ENCODE data around the gene PRPF31. TPM values are rescaled to one million over a fixed set of nuclear protein-coding genes. Genes with fewer than 3 reads are reported as not detected.
"Not testable (repeated sequence)": the region's sequence is repeated elsewhere in the genome, so short reads cannot be mapped to it uniquely, and the experiment has no call there.

PRPF31 gene
- total RNA-seq, 1 donor: 32.6 TPM

- DNase-seq (ENCODE audit: low read depth): no peak
- TF ChIP-seq CTCF (IDR thresholded peaks at IDR 0.05; ENCODE audit: insufficient read depth, low read length): no peak
- no peak overlapping the region for H3K4me3 ChIP-seq (ENCODE audit: low read depth, low read length)
Measured at GRCh38 chr19:54162884-54163283, 47.3 kb downstream of the PRPF31 start.

GRCh38 chr19:54164369-54165068, 49.0 kb downstream of the PRPF31 start:
- peak; percentile 27 for DNase-seq (ENCODE audit: low read depth)
- H3K4me3 ChIP-seq (ENCODE audit: low read depth, low read length): no peak overlapping the region
- TF ChIP-seq CTCF (IDR thresholded peaks at IDR 0.05; ENCODE audit: insufficient read depth, low read length): no peak

GRCh38 chr19:54165222-54165621, 49.7 kb downstream of the PRPF31 start:
- no peak for TF ChIP-seq CTCF (IDR thresholded peaks at IDR 0.05; ENCODE audit: insufficient read depth, low read length)
- H3K4me3 ChIP-seq (ENCODE audit: low read depth, low read length): no peak overlapping the region
- no peak for DNase-seq (ENCODE audit: low read depth)

- no peak overlapping the region for H3K4me3 ChIP-seq (ENCODE audit: low read depth, low read length)
- TF ChIP-seq CTCF (IDR thresholded peaks at IDR 0.05; ENCODE audit: insufficient read depth, low read length): peak; percentile 94
- peak; percentile 84 for DNase-seq (ENCODE audit: low read depth)
Measured at GRCh38 chr19:54168174-54168917, 52.8 kb downstream of the PRPF31 start.

- no peak overlapping the region for H3K4me3 ChIP-seq (ENCODE audit: low read depth, low read length)
- TF ChIP-seq CTCF (IDR thresholded peaks at IDR 0.05; ENCODE audit: insufficient read depth, low read length): no peak
Measured at GRCh38 chr19:54169149-54169740, 53.7 kb downstream of the PRPF31 start.

GRCh38 chr19:54171736-54172431, 56.3 kb downstream of the PRPF31 start:
- H3K4me3 ChIP-seq (ENCODE audit: low read depth, low read length); DNase-seq (ENCODE audit: low read depth): not testable (repeated sequence)

More at GRCh38 chr19:54169149-54169740, 53.7 kb downstream of the PRPF31 start:
- no peak for DNase-seq (ENCODE audit: low read depth)

Measured in fibroblast of the aortic adventitia (primary cell).